ENCODE results near the gene CRYBG1. TPM values are rescaled to one million over a fixed set of nuclear protein-coding genes. Genes with fewer than 3 reads are reported as not detected.
"Not testable (repeated sequence)": the region's sequence is repeated elsewhere in the genome, so short reads cannot be mapped to it uniquely, and the experiment has no call there.

CRYBG1 gene
- total and polyA plus RNA-seq, 10 of the 15 experiments (the other 5 are each of a cell fraction or from before 2014, with no cell fraction given), result 6.5 to 57.0 (median 25.2) TPM

DNA sequence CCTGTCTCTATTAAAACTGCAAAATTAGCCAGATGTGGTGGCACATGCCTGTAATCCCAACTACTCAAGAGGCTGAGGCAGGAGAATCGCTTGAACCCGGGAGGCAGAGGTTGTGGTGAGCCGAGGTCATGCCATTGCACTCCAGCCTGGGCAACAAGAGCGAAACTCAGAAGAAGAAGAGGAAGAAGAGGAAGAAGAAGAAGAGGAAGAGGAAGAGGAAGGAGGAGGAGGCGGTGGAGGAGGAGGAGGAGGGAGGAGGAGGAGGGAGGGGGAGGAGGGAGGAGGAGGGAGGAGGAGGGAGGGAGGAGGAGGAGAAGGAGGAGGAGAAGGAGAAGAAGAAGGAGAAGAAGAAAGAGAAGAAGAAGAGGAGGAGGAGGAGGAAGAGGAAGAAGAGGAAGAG is 228.4 kb downstream of the CRYBG1 start:
- in situ Hi-C loops (cut with MboI); SMC1A ChIA-PET (ENCODE audit: uncharacterized antibody, unreplicated experiment): not testable (repeated sequence)

DNA sequence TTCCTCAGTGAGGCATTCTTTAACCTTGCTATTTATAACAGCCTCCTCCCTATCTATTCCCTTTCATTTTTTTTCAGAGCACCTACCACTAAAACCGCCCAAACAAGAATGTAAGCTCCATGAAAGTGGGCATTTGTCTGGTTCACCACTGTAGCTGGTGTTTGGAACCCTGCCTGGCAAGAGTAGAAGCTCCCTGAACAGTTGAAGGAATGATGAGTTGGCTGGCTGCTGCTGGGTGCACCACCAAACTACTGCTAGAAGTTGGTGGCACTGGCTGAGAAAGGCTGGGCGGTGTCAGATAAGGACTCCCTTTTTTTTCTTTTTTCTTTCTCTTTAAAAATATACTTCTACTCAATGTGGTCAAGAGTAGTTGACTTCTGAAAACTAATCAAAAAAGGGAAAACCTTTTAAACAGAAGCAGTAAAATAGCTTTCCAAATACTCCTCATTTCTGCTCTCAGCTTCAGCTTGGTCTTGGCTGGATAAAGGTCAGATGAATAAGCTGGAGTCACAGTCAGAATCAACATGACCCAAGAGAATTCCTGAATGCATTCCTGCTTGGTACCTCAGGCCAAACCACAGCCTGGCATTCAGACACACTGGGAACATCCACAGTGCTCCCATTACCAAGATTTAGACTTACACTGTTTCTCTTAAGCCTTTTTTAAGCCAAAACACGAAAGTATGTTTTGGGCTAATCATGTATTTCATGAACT is 230.8 kb downstream of the CRYBG1 start:
- RAD21 ChIA-PET (ENCODE audit: unreplicated experiment), result no interaction called here
- Histone ChIP-seq H4K20me1 (ENCODE audit: control insufficient read depth, insufficient read depth) (no peaks in the 10 kb centered on the region), H3K9ac (ENCODE audit: control insufficient read depth, insufficient read depth, low read length) (no peak overlapping the region), H3K79me2 (ENCODE audit: control insufficient read depth, insufficient read depth, low read length) (no peaks in the 10 kb centered on the region), H3K4me2 (ENCODE audit: control insufficient read depth, insufficient read depth) (no peak overlapping the region), H2AFZ (ENCODE audit: control insufficient read depth, low read depth, low read length) (no peak overlapping the region), H3K27ac (ENCODE audit: control insufficient read depth, insufficient read depth) (no peak overlapping the region), H3K27me3 (replicated peaks in 1 of 2; ENCODE audit: control insufficient read depth in 2 of 2, insufficient read depth in 2 of 2, low read length in 1 of 2) (no peaks in the 10 kb centered on the region), H3K9me3 (replicated peaks; ENCODE audit: control insufficient read depth, insufficient read depth, low read length) (no peaks in the 10 kb centered on the region), H3K4me1 (ENCODE audit: control insufficient read depth, insufficient read depth, low read length) (no peaks in the 10 kb centered on the region), H3K36me3 (ENCODE audit: control insufficient read depth in 2 of 2, insufficient read depth in 2 of 2, low read length in 1 of 2) (peaks cover 0 to 2% of the 10 kb centered on the region in 2 experiments; a peak in 2 of 4 replicates), H3K4me3 (no peak overlapping the region)
- ATAC-seq (no peak), DNase-seq (ENCODE audit: low read depth, low spot score) (no peak), FAIRE-seq (no peak)
- no TSS peak for BruUV-seq (replicated peaks)
- 95% methylated on average over 3 of the region's 3 CpGs for WGBS (ENCODE audit: insufficient coverage, insufficient replicate concordance, low lambda C conversion rate, missing lambda C conversion rate)
- in situ Hi-C loops (cut with MboI), result no loop called here
- intact Hi-C loops (cut with micrococcal nuclease; ENCODE audit: unreplicated experiment), result no loop called here
- SMC1A ChIA-PET (ENCODE audit: uncharacterized antibody, unreplicated experiment), result interaction anchor here (1.0 to 1.2 kb wide), 2 partner anchors 79 to 388 kb away, joined by 3 to 4 read pairs; no protein-coding TSS in a partner anchor
- CTCF ChIA-PET, result interaction anchor here (0.7 to 0.9 kb wide), 3 partner anchors 11 to 147 kb away, joined by 3 to 4 read pairs (median 3); no protein-coding TSS in a partner anchor
- POLR2A ChIA-PET, result no interaction called here
- TF ChIP-seq, protein P1, sequence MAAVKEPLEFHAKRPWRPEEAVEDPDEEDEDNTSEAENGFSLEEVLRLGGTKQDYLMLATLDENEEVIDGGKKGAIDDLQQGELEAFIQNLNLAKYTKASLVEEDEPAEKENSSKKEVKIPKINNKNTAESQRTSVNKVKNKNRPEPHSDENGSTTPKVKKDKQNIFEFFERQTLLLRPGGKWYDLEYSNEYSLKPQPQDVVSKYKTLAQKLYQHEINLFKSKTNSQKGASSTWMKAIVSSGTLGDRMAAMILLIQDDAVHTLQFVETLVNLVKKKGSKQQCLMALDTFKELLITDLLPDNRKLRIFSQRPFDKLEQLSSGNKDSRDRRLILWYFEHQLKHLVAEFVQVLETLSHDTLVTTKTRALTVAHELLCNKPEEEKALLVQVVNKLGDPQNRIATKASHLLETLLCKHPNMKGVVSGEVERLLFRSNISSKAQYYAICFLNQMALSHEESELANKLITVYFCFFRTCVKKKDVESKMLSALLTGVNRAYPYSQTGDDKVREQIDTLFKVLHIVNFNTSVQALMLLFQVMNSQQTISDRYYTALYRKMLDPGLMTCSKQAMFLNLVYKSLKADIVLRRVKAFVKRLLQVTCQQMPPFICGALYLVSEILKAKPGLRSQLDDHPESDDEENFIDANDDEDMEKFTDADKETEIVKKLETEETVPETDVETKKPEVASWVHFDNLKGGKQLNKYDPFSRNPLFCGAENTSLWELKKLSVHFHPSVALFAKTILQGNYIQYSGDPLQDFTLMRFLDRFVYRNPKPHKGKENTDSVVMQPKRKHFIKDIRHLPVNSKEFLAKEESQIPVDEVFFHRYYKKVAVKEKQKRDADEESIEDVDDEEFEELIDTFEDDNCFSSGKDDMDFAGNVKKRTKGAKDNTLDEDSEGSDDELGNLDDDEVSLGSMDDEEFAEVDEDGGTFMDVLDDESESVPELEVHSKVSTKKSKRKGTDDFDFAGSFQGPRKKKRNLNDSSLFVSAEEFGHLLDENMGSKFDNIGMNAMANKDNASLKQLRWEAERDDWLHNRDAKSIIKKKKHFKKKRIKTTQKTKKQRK (IDR thresholded peaks at IDR 0.05; ENCODE audit: low read depth, low read length), result no peak
- TF ChIP-seq, protein P2, sequence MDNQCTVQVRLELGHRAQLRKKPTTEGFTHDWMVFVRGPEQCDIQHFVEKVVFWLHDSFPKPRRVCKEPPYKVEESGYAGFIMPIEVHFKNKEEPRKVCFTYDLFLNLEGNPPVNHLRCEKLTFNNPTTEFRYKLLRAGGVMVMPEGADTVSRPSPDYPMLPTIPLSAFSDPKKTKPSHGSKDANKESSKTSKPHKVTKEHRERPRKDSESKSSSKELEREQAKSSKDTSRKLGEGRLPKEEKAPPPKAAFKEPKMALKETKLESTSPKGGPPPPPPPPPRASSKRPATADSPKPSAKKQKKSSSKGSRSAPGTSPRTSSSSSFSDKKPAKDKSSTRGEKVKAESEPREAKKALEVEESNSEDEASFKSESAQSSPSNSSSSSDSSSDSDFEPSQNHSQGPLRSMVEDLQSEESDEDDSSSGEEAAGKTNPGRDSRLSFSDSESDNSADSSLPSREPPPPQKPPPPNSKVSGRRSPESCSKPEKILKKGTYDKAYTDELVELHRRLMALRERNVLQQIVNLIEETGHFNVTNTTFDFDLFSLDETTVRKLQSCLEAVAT (IDR thresholded peaks at IDR 0.05), result no peak
- TF ChIP-seq, protein P3, sequence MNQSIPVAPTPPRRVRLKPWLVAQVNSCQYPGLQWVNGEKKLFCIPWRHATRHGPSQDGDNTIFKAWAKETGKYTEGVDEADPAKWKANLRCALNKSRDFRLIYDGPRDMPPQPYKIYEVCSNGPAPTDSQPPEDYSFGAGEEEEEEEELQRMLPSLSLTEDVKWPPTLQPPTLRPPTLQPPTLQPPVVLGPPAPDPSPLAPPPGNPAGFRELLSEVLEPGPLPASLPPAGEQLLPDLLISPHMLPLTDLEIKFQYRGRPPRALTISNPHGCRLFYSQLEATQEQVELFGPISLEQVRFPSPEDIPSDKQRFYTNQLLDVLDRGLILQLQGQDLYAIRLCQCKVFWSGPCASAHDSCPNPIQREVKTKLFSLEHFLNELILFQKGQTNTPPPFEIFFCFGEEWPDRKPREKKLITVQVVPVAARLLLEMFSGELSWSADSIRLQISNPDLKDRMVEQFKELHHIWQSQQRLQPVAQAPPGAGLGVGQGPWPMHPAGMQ (IDR thresholded peaks at IDR 0.05; ENCODE audit: borderline replicate concordance), result no peak
- TF ChIP-seq LARP7 (IDR thresholded peaks at IDR 0.05), result no peak
- no peak for TF ChIP-seq KLF5 (IDR thresholded peaks at IDR 0.05; ENCODE audit: partially characterized antibody)
- no peak for TF ChIP-seq SIN3A (IDR thresholded peaks at IDR 0.05; ENCODE audit: low read depth, low read length)
- TF ChIP-seq BACH1 (IDR thresholded peaks at IDR 0.05; ENCODE audit: borderline replicate concordance), result no peak
- no peak for TF ChIP-seq RAD21 (IDR thresholded peaks at IDR 0.05; ENCODE audit: insufficient read depth, low read depth, low read length)

More for the DNA sequence above, 228.4 kb downstream of the CRYBG1 start:
- H2AFZ ChIP-seq (ENCODE audit: control insufficient read depth, low read depth, low read length); CTCF ChIA-PET; H3K27ac ChIP-seq (ENCODE audit: control insufficient read depth, insufficient read depth); H3K4me2 ChIP-seq (ENCODE audit: control insufficient read depth, insufficient read depth); H3K9me3 ChIP-seq (replicated peaks; ENCODE audit: control insufficient read depth, insufficient read depth, low read length); intact Hi-C loops (cut with micrococcal nuclease; ENCODE audit: unreplicated experiment); FAIRE-seq; H4K20me1 ChIP-seq (ENCODE audit: control insufficient read depth, insufficient read depth); H3K27me3 ChIP-seq (replicated peaks in 1 of 2; ENCODE audit: control insufficient read depth in 2 of 2, insufficient read depth in 2 of 2, low read length in 1 of 2); POLR2A ChIA-PET; ATAC-seq; H3K36me3 ChIP-seq (ENCODE audit: control insufficient read depth in 2 of 2, insufficient read depth in 2 of 2, low read length in 1 of 2); H3K9ac ChIP-seq (ENCODE audit: control insufficient read depth, insufficient read depth, low read length); H3K79me2 ChIP-seq (ENCODE audit: control insufficient read depth, insufficient read depth, low read length); DNase-seq (ENCODE audit: low read depth, low spot score); H3K4me1 ChIP-seq (ENCODE audit: control insufficient read depth, insufficient read depth, low read length); BruUV-seq (replicated peaks); RAD21 ChIA-PET (ENCODE audit: unreplicated experiment); H3K4me3 ChIP-seq: not testable (repeated sequence)
- 75% methylated on average over 4 of the region's 5 CpGs for WGBS (ENCODE audit: insufficient coverage, insufficient replicate concordance, low lambda C conversion rate, missing lambda C conversion rate)
